ES-I3 (cell line): Measurements from ENCODE around the gene CRNKL1.

Experiments used
- H3K36me3 ChIP-seq: 2 replicates; pipeline ENCODE4 v1.6.1; 2013; ENCODE audit warnings: mild to moderate bottlenecking, low read length, control low read depth, moderate library complexity; ENCODE audit not compliant: insufficient read depth
- H3K4me1 ChIP-seq: 2 replicates; pipeline ENCODE4 v1.6.1; 2013; ENCODE audit warnings: mild to moderate bottlenecking, control low read depth, low read length; ENCODE audit not compliant: insufficient read depth
- H3K9ac ChIP-seq: 2 replicates; pipeline ENCODE4 v1.6.1; 2013; ENCODE audit warnings: low read depth, mild to moderate bottlenecking, low read length, moderate library complexity
- H3K9me3 ChIP-seq: 2 replicates; pipeline ENCODE4 v1.6.1; 2013; ENCODE audit warnings: mild to moderate bottlenecking, low read length, moderate library complexity; ENCODE audit not compliant: control insufficient read depth, insufficient read depth

CRNKL1 gene

DNA sequence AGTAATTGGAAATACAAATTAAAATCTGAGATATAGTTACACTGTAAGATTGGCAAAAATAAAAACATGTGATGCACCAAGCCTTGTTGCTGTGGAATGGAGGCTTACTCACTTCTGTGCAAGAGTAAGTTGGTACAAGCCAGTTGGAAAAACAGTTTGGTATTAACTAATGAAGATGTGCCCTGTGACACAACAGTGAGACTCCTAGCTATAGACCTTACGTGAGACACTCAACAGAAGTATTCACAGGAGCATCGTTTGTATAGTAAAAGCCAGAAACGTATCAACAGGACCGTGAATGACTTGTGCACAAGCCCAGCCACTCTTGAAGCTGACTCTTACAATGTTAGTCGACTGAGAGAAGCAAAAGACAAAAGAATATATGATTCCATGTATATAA, 20.5 kb downstream of the CRNKL1 start:
- no peaks in the 10 kb centered on the region for H3K9me3 ChIP-seq
- H3K9ac ChIP-seq, result no peak overlapping the region
- no peaks in the 10 kb centered on the region for H3K4me1 ChIP-seq
- H3K36me3 ChIP-seq, result peaks cover 15% of the 10 kb centered on the region

DNA sequence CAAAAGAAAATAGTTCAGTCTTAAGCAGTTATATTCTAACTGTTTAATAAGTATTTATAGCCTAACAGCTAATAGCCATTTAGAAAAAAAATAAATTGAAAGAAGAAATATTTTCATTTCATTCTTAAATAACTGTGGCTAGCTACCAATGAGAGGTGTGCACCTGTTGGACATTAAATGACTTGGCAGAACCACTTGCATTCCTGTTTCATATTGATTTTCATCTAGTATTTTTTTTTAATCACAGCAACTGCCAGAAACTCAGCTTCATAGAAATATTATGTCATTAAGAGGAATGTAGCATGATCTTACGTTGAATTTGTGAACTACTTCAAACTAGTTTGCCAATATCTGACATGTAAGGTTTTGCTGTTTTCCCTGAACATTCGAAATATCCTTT, 25.0 kb downstream of the CRNKL1 start:
- H3K36me3 ChIP-seq, result peaks cover 7% of the 10 kb centered on the region; the same call in 1 of the 2 replicates

DNA sequence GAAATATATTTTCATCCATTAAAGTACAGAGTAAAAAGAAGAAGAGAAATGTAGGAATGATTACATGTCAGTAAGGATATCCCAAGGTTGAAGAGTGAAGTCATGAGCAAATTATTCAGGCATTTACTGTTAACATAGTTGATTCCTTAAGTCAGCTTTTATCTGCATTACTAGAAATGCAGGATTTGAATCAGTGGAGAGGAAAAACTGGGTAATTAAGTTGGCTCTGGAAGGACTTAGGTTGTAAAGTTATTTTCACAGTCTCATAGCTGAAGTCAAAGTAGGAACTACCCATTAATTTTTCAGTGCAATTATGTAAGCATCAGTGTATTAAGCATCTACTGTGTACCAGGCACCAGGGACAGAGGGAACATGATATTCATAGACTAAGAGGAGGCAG, 27.3 kb downstream of the CRNKL1 start:
- Histone ChIP-seq H3K9me3 (no peaks in the 10 kb centered on the region), H3K9ac (no peak overlapping the region), H3K36me3 (peaks cover 3% of the 10 kb centered on the region; the same call in 1 of the 2 replicates), H3K4me1 (no peaks in the 10 kb centered on the region)

More for the DNA sequence above, 25.0 kb downstream of the CRNKL1 start:
- H3K9me3 ChIP-seq, result no peaks in the 10 kb centered on the region
- H3K4me1 ChIP-seq, result no peaks in the 10 kb centered on the region
- no peak overlapping the region for H3K9ac ChIP-seq

DNA sequence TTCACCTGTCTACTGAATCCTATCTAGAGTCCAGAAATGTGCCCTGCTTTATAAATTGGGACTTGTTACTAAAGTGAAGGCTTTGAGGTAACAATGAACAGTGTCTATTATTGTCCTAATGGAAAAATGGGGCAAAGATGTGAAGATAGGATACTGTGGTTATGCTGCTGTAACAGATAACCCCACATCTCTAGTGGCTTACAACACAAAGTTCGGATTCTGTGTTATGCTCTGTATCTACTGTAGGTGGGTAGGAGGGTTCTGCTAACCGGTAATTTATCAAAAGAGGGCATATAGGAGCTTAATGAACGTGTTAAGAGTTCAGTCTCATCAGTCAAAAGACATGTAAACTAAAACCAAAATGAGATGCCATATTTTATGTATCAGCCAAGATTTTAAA, 28.9 kb downstream of the CRNKL1 start:
- H3K9me3 ChIP-seq, result no peaks in the 10 kb centered on the region
- peaks cover 3% of the 10 kb centered on the region; the same call in 1 of the 2 replicates for H3K36me3 ChIP-seq
- no peaks in the 10 kb centered on the region for H3K4me1 ChIP-seq
- H3K9ac ChIP-seq, result no peak overlapping the region

DNA sequence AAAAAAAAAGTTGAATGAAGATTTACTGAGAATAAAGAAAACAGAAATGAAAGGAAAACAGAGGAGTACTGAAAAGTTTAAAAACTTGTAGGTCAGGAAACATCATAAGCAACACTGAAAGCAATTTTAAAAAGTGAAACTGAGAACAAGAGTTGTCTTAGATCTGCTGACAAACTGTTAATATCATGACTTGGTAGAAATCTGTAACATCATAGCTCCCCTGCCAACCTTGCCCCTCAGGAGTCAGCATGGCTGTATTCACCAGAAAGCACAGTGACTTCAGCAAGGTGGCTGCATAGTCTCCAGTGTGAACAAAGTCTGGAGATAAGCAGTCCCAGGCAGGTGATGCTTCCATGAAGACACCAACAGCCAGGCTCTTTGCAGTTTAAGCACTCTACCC, 29.8 kb downstream of the CRNKL1 start:
- Histone ChIP-seq H3K4me1 (no peaks in the 10 kb centered on the region), H3K9me3 (no peaks in the 10 kb centered on the region), H3K9ac (no peak overlapping the region), H3K36me3 (peaks cover 3% of the 10 kb centered on the region; the same call in 1 of the 2 replicates)

DNA sequence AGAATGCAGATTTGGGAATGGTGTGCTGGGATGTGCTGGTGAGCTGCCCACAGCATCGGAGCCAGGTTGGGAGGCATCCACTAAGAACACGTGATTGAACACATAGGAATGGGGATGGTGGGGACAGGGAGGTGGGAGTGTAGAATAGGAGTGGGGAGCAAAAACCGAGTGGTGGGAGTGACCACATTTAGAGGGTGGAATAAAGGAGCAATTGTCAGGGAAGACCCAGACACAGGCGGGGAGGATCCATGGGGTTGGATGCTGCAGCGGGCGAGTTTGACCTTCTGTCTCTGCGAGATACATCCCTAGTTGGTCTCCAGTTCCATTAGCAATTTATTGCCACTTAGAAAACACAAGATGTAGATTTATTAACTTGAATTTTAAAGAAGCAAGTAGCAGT, 30.4 kb downstream of the CRNKL1 start:
- no peak overlapping the region for H3K9ac ChIP-seq
- peaks cover 3% of the 10 kb centered on the region; the same call in 1 of the 2 replicates for H3K36me3 ChIP-seq
- H3K9me3 ChIP-seq, result no peaks in the 10 kb centered on the region
- H3K4me1 ChIP-seq, result no peaks in the 10 kb centered on the region

DNA sequence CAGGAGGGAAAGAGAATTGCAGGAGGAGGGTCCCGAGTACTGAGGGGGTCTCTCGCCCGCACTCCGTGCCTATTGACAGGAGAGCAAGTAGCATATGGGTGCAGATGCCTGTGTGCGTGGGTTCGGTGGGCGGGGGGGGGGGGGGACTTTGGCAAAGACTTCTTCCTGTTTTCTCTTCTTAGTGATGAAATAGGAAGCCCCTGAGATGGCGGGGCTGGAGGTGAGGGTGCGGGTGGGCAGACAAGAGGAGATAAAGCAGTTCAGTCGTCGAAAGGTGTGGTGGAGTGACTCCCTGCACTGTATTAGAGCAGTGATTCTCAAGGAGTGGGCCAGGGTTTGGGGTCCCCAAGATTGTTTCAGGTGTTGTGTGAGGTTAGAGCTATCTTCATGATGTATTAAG, 31.4 kb downstream of the CRNKL1 start:
- no peaks in the 10 kb centered on the region for H3K9me3 ChIP-seq
- no peaks in the 10 kb centered on the region for H3K4me1 ChIP-seq
- peaks cover 3% of the 10 kb centered on the region; the same call in 1 of the 2 replicates for H3K36me3 ChIP-seq
- H3K9ac ChIP-seq, result no peak overlapping the region

DNA sequence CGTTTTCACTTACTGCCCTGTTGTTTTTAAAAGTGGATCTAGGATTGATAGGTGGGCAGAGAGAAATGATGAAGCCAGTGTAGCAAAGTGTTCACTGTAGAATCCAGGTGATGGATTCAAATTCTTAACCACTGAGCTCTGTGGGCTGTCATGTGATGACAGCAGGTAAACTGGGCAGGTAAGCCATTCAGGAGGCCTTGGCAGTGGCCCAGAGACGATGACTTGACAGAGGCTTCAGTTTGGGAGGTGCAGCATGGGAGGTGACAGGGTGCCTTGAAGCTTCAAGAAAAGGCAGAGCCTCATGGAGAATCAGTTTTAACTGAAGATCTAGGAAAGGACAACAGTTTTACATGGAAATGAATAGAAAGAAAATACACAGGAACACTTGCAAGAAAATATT, 33.1 kb downstream of the CRNKL1 start:
- H3K9me3 ChIP-seq, result no peaks in the 10 kb centered on the region
- peaks cover 3% of the 10 kb centered on the region; the same call in 1 of the 2 replicates for H3K36me3 ChIP-seq
- H3K4me1 ChIP-seq, result no peaks in the 10 kb centered on the region

DNA sequence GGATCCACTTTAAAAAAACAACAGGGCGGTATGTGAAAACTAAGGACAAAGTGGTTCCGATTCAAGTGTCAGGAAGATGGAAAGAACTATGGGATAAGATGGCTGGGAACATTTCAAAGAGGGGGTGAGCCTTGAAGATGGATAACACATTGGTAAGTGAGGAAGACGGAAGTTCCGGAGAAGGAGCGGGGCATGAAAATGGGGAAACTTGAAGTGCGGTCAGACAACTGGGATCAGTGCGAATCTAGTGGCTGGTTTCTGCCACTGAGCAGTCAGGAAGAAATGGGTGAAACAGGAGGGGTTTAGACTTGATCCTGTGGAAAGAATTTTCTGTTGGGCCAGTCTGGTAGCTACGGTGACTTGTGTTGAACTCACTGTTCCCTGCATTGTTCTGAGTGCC, 33.9 kb downstream of the CRNKL1 start:
- Histone ChIP-seq H3K9ac (peak overlapping the region; percentile 80; the same call in 1 of the 2 replicates), H3K36me3 (peaks cover 3% of the 10 kb centered on the region; the same call in 1 of the 2 replicates), H3K4me1 (no peaks in the 10 kb centered on the region), H3K9me3 (no peaks in the 10 kb centered on the region)

More for the DNA sequence above, 33.1 kb downstream of the CRNKL1 start:
- H3K9ac ChIP-seq, result no peak overlapping the region

DNA sequence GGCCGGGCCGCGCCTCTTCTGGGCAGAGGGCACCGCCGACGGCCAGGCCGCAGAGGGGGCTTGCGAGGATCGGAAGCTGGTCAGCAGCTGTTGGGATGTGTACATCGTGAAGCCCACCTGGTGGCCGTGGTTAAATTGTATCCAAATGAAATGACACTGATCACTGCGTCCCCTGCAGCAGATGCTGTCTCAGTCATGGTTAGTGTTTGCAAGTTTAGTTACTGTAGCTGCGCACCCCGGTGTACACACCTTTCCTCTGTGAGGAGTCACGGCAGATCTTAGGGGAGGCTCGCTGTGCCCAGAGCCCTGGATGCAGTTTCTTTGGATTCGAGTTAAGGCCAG, 34.5 kb downstream of the CRNKL1 start:
- Histone ChIP-seq H3K9ac (peak overlapping the region; percentile 80), H3K36me3 (peaks cover 2% of the 10 kb centered on the region; the same call in 1 of the 2 replicates), H3K9me3 (no peaks in the 10 kb centered on the region), H3K4me1 (no peaks in the 10 kb centered on the region)

DNA sequence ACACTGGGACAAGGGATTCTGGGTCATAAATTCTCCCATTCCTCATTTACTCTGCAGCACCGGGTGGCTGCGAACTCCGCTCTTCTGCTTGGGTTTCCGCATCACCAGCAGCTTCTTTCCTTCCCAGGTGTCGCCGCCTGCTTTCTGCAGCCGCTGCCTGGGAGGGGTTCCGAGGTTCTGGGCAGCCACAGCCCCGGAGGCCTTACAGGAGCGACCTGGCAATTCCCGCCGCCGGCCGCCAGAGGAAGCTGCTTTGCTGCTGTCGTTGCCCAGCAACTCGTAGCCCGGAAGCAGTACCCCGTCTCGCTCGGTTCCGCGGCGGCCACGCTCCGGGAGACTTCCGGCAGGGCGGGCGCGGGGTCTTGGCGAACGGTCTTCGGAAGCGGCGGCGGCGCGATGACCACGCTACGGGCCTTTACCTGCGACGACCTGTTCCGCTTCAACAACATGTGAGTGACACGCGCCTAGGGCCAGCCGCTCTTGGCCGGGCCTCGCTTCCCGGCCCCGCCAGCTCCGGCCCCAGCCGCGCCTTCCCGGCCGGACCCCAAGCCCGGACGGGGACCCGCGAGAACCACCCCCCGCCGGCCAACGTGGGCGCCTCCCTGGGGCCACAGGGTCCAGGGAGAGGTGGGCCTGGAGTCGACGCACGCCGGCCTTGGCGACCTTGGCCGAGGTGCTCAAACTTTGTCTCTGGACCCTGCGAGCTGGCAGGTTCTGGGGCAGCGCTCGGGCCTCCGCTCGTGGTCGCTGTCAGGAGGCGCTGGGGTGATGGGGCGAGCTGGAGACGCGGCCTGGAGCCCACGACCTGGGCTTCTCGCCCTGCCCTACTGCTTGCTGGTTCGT, 35.0 kb downstream of the CRNKL1 start, which contains the start of gene NAA20:
Gene NAA20 (plus strand): TSS at position 362 of the 843 bp plus-strand sequence. CDS start 35 bp downstream, at position 397.
- Histone ChIP-seq H3K36me3 (no peaks in the 10 kb centered on the region), H3K9ac (peak within 1 kb of the TSS; percentile 80), H3K9me3 (no peaks in the 10 kb centered on the region), H3K4me1 (no peaks in the 10 kb centered on the region)

DNA sequence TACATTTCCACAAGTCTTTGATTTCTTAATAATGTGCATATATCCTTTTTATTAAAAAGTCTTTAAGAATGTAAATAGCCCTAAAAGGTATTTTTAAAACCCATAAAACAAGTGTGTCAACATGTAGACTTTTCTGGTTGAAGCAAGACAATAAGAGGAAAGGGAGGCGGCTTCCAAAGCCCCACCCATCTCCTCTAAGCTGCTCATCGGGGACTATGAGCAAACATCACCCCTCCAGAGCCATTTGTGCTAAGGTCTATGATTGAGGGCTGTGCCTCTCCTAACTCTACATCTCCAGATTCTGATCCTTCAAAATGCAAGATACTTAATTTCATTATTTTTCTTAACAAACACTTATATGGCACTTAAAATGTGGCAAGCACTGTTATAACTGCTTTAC, 37.6 kb downstream of the CRNKL1 start:
- Histone ChIP-seq H3K36me3 (no peaks in the 10 kb centered on the region), H3K9me3 (no peaks in the 10 kb centered on the region), H3K9ac (no peak overlapping the region), H3K4me1 (no peaks in the 10 kb centered on the region)

DNA sequence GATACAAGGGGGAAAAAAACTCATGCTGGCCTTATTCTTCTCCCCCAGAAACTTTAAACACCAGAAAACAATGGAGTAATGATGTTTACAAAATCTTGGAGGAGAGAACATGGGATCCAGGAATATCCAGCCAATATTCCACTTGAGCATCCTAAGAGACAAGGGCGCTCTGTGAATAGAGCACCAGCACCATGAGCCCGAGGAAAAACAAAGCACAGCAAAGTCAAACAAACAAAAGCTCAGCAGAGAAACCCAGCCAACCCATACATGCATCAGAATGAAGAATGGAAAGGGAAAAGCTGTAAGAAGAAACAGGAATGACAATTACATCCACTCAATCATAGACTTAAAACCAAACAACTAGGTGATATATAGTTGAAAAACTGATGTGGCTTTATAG, 39.7 kb downstream of the CRNKL1 start:
- no peaks in the 10 kb centered on the region for H3K4me1 ChIP-seq
- no peaks in the 10 kb centered on the region for H3K9me3 ChIP-seq

DNA sequence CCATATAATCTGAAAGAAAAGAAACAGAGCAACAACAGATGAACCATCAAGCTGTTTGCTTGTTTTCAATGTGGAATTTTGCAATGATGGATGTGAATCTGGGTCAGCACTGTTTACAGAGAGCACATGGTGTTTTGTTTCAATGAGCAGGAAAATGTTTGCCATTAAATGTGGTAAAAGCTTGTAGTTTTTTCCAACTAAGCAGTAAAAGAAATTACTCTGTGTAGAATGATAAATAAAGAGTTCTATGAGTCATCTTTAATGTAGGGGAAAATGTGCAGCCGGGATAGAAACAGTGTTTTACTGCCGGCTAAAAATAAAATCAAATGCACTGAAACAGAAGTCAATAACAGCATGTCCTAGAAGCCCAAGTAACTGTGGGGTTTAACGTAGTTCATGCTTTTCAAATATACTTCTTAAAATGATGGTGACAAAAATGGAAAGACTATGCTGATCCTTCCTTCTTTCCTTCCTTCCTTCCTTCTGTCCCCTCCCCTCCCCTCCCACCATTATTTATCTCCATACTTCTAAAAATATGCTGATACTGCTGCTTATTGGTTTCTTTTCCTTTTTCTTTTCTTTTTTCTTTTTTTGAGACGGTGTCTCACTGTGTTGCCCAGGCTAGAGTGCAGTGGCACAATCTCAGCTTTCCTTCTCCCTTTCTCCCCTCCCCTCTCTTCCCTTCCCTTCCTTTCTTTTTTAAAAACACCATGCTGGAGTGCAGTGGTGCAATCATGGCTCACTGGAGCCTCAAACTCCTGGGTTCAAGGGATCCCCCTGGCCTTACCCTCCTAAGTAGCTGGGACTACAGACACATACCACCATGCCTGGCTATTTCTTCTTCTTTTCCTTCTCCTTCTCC, 41.4 kb downstream of the CRNKL1 start:
- Histone ChIP-seq H3K4me1 (no peaks in the 10 kb centered on the region), H3K9ac (no peak overlapping the region), H3K9me3 (no peaks in the 10 kb centered on the region), H3K36me3 (no peaks in the 10 kb centered on the region)

More for the DNA sequence above, 39.7 kb downstream of the CRNKL1 start:
- H3K36me3 ChIP-seq, result no peaks in the 10 kb centered on the region
- H3K9ac ChIP-seq, result no peak overlapping the region
